Upper lobe of left lung (tissue), 6 donors: ENCODE data around the gene P2RY6. TPM values are rescaled to one million over a fixed set of nuclear protein-coding genes. Genes with fewer than 3 reads are reported as not detected.

Experiments
- ATAC-seq, 2 donors: fragments of 200-7000 bp; cut with Tn5 transposase; one replicate each; pipeline ENCODE4 v1.9.1; 2022; ENCODE audit warnings: mild to moderate bottlenecking in 2 of 2, moderate library complexity in 2 of 2; ENCODE audit not compliant: low FRiP score in 2 of 2
- DNase-seq, 2 donors: peaks; one replicate each; pipeline ENCODE4 v3.0.0-alpha.2; 2019 to 2020
- H3K27ac ChIP-seq, 4 donors: fragments of 200-600 bp; sonication (generic); one replicate each; pipeline ENCODE4 v1.5.1; 2016 to 2019
- H3K27me3 ChIP-seq, 4 donors: fragments of 200-600 bp; sonication (generic); one replicate each; pipeline ENCODE4 v1.5.1; 2017 to 2019
- H3K36me3 ChIP-seq, 4 donors: fragments of 200-600 bp; sonication (generic); one replicate each; pipeline ENCODE4 v1.5.1; 2016 to 2019
- H3K4me1 ChIP-seq, 4 donors: fragments of 200-600 bp; sonication (generic); one replicate each; pipeline ENCODE4 v1.5.1; 2018 to 2019
- H3K4me3 ChIP-seq, 4 donors: fragments of 200-600 bp; sonication (generic); one replicate each; pipeline ENCODE4 v1.5.1; 2017 to 2019; ENCODE audit warnings: mild to moderate bottlenecking in 2 of 4, moderate library complexity in 1 of 4
- H3K9me3 ChIP-seq, 4 donors: fragments of 200-600 bp; sonication (generic); one replicate each; pipeline ENCODE4 v1.5.1; 2018 to 2019
- EP300 ChIP-seq, 4 donors: sonication (generic); formaldehyde crosslinking; IDR thresholded peaks; one replicate each; pipeline ENCODE4 v1.5.1; 2017; ENCODE audit warnings: antibody characterized with exemption in 4 of 4, control low read depth in 2 of 4
- POLR2A ChIP-seq, 4 donors: fragments of 450-650 bp; IDR thresholded peaks; one replicate each; pipeline ENCODE4 v1.5.1; 2016 to 2017; ENCODE audit warnings: antibody characterized with exemption in 4 of 4, mild to moderate bottlenecking in 2 of 4
- POLR2AphosphoS5 ChIP-seq, 2 donors: sonication (generic); formaldehyde crosslinking; IDR thresholded peaks; one replicate each; pipeline ENCODE4 v1.5.1; 2017; ENCODE audit warnings: antibody characterized with exemption in 2 of 2
- WGBS, 2 donors: methylation state at CpG; one replicate each; pipeline ENCODE4 v1.1.5; 2017 to 2018; 5-methylcytosine and 5-hydroxymethylcytosine counted together
- total RNA-seq, 6 donors: library from RNA; depleted of rRNA in 4 of 6; stranded (reverse); fragments of >200 nt in 4 of 6; gene quantifications; one replicate each; pipeline versions ENCODE4 v1.1.0 to v1.2.1, GENCODE V29; 2016 to 2021
- TF ChIP-seq, protein P1 (sequence below), 6 experiments: fragments of 450-650 bp in 4 of 6; fragments of 200-600 bp in 2 of 6; sonication (generic) in 2 of 6; IDR thresholded peaks; one replicate each; pipeline ENCODE4 v1.5.1; 2016 to 2019; ENCODE audit warnings: antibody characterized with exemption in 6 of 6
- donor health status: DM: no; HTN: no; CAD: no; lungs with moderate emphysema.
- donor health status: DM: no; HTN: yes; CAD: no; lungs with severe emphysema.

Gene P2RY6
- total RNA-seq, 6 donors from 2014 or later, result 0.30 to 5.3 (median 1.4) TPM; not detected in 1

- Histone ChIP-seq H3K27me3 (no peaks in the 10 kb centered on the region), H3K4me3 (no peak overlapping the region), H3K4me1 (peaks cover 8 to 24% (median 12%) of the 10 kb centered on the region in 4 donors), H3K27ac (no peak overlapping the region), H3K9me3 (no peaks in the 10 kb centered on the region), H3K36me3 (no peaks in the 10 kb centered on the region)
- TF ChIP-seq, protein P1, sequence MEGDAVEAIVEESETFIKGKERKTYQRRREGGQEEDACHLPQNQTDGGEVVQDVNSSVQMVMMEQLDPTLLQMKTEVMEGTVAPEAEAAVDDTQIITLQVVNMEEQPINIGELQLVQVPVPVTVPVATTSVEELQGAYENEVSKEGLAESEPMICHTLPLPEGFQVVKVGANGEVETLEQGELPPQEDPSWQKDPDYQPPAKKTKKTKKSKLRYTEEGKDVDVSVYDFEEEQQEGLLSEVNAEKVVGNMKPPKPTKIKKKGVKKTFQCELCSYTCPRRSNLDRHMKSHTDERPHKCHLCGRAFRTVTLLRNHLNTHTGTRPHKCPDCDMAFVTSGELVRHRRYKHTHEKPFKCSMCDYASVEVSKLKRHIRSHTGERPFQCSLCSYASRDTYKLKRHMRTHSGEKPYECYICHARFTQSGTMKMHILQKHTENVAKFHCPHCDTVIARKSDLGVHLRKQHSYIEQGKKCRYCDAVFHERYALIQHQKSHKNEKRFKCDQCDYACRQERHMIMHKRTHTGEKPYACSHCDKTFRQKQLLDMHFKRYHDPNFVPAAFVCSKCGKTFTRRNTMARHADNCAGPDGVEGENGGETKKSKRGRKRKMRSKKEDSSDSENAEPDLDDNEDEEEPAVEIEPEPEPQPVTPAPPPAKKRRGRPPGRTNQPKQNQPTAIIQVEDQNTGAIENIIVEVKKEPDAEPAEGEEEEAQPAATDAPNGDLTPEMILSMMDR (IDR thresholded peaks at IDR 0.05), result no peak
- TF ChIP-seq POLR2AphosphoS5 (IDR thresholded peaks at IDR 0.05), result no peak
- TF ChIP-seq POLR2A (IDR thresholded peaks at IDR 0.05), result no peak
- TF ChIP-seq EP300 (IDR thresholded peaks at IDR 0.05), result no peak
- 76 to 79% methylated on average over 7 to 11 of the region's 11 CpGs for WGBS, 2 donors
- DNase-seq (no peak), ATAC-seq (peak in 1 of 2 donors; percentile 8)
Observed at GRCh38 chr11:73274722-73275380, 2.7 kb downstream of the P2RY6 start.

DNA sequence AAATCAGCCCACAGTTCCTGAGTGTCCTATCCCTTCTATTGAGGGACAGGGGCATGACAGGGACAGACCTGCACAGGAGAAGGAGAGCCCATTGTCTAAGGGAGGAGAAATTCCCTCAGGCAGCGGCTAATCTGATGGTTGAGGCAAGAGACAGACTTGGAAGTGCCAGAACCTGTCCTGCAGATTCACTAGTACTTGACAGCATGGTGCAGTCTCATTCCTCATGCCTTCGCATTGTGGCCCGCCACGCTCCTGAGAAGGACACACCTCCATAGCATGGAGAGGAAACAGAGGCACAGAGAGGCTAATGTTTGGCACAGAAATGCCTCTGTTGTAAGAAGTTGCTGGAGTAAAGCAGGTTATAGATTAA, 3.2 kb downstream of the P2RY6 start:
- WGBS, 2 donors, result 84 to 95% methylated on average over 4 of the region's 4 CpGs
- Histone ChIP-seq H3K4me3 (no peak overlapping the region), H3K36me3 (no peaks in the 10 kb centered on the region), H3K9me3 (no peaks in the 10 kb centered on the region), H3K4me1 (peaks cover 3 to 19% (median 7%) of the 10 kb centered on the region in 4 donors), H3K27me3 (no peaks in the 10 kb centered on the region), H3K27ac (no peak overlapping the region)
- TF ChIP-seq POLR2A (IDR thresholded peaks at IDR 0.05) (no peak), POLR2AphosphoS5 (IDR thresholded peaks at IDR 0.05) (no peak), EP300 (IDR thresholded peaks at IDR 0.05) (no peak)
- TF ChIP-seq, protein P1 (IDR thresholded peaks at IDR 0.05), result no peak
- DNase-seq, result no peak
- no peak for ATAC-seq

GRCh38 chr11:73277467-73277866, 5.3 kb downstream of the P2RY6 start:
- peaks cover 0 to 10% (median 4%) of the 10 kb centered on the region in 4 donors for H3K4me1 ChIP-seq
- H3K27me3 ChIP-seq, result no peaks in the 10 kb centered on the region
- H3K9me3 ChIP-seq, result no peaks in the 10 kb centered on the region
- ATAC-seq, result no peak
- no peaks in the 10 kb centered on the region for H3K36me3 ChIP-seq
- TF ChIP-seq POLR2AphosphoS5 (IDR thresholded peaks at IDR 0.05) (no peak), POLR2A (IDR thresholded peaks at IDR 0.05) (no peak)
- H3K4me3 ChIP-seq, result no peak overlapping the region
- no peak for DNase-seq
- 94 to 98% methylated on average over 3 of the region's 3 CpGs for WGBS, 2 donors
- H3K27ac ChIP-seq, result no peak overlapping the region

DNA sequence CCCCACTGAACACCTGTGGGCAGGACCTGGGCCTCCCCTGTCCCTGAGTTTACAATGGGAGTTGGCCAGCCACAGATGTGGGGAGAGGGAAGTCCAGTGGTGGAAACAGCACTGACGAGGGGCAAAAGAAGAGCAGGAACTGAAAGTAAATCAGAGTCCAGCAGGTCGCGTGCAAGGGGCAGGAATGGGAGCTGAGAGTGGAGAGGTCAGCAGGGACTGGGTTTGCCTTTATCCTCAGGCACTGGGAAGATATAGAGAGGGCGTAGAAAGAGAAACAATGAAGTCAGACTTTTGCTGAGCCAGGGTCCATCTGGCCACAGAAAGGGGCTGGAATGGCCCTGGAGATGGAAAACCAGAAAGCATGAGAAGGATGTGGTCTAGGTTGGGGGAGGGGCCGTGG, 8.5 kb downstream of the P2RY6 start:
- no peaks in the 10 kb centered on the region for H3K9me3 ChIP-seq
- peak in 1 of 2 donors; percentile 75 for ATAC-seq
- H3K4me1 ChIP-seq, result peaks cover 0 to 9% (median 2%) of the 10 kb centered on the region in 4 donors
- no peak for DNase-seq
- H3K27me3 ChIP-seq, result no peaks in the 10 kb centered on the region
- WGBS, 2 donors, result 66 to 76% methylated on average over 5 of the region's 5 CpGs
- H3K36me3 ChIP-seq, result no peaks in the 10 kb centered on the region
- no peak overlapping the region for H3K4me3 ChIP-seq
- TF ChIP-seq POLR2A (IDR thresholded peaks at IDR 0.05) (no peak), EP300 (IDR thresholded peaks at IDR 0.05) (no peak), POLR2AphosphoS5 (IDR thresholded peaks at IDR 0.05) (no peak)
- TF ChIP-seq, protein P1 (IDR thresholded peaks at IDR 0.05), result no peak
- H3K27ac ChIP-seq, result peak overlapping the region in 1 of 4 donors; percentile 69

- H3K27me3 ChIP-seq, result no peaks in the 10 kb centered on the region
- 85% methylated on average over 3 of the region's 3 CpGs; no CpG with 5 or more reads in 1 of the 2 donors for WGBS, 2 donors
- ATAC-seq (peak; percentile 58 to 76), DNase-seq (no peak)
- TF ChIP-seq POLR2AphosphoS5 (IDR thresholded peaks at IDR 0.05) (no peak), EP300 (IDR thresholded peaks at IDR 0.05) (no peak), POLR2A (IDR thresholded peaks at IDR 0.05) (no peak)
- TF ChIP-seq, protein P1 (IDR thresholded peaks at IDR 0.05), result no peak
- H3K36me3 ChIP-seq, result no peaks in the 10 kb centered on the region
- H3K27ac ChIP-seq, result peak overlapping the region in 1 of 4 donors; percentile 69
- H3K4me1 ChIP-seq, result peaks cover 0 to 9% (median 2%) of the 10 kb centered on the region in 4 donors
- no peak overlapping the region for H3K4me3 ChIP-seq
- no peaks in the 10 kb centered on the region for H3K9me3 ChIP-seq
Observed at GRCh38 chr11:73281201-73281741, 9.1 kb downstream of the P2RY6 start.
